Umbilical cord (tissue), 2 donors: ENCODE measurements around the gene LRTM2. TPM values are rescaled to one million over a fixed set of nuclear protein-coding genes. Genes with fewer than 3 reads are reported as not detected.

ENCODE experiments used
- DNase-seq: peaks from one replicate; pipeline ENCODE4 v3.0.0-alpha.2; 2015; ENCODE audit warnings: low spot score
- total RNA-seq: library from RNA; depleted of rRNA; stranded (reverse); fragments of >200 nt; gene quantifications from one replicate; pipeline ENCODE4 v1.2.3, GENCODE V29; 2014; ENCODE audit warnings: low replicate concordance; ENCODE audit not compliant: insufficient read depth

The LRTM2 gene
- total RNA-seq, 1 donor from 2014 or later = 1.2 TPM

- no peak for DNase-seq
These were observed 22.2 kb upstream of the LRTM2 start for GRCh38 chr12:1797991-1798640.

DNA sequence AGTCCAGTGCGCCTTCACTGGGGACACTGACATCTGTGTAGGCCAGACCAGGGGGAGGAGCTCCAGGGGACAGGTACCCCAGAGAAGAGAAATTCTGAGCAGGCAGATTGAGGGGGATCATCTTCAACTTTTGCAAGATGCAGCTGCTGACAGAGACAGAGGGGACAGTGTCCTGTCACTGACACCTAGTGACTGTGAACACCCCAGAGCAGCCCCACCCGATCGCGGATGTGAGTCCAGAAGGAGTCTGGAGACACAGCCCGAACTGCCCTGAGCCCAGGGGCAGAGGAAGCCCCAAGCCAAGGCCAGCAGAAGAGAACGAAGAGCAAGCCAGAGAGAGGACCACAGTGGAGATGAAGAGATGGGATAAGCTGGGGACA lies 21.7 kb upstream of the LRTM2 start:
- DNase-seq = no peak

DNA sequence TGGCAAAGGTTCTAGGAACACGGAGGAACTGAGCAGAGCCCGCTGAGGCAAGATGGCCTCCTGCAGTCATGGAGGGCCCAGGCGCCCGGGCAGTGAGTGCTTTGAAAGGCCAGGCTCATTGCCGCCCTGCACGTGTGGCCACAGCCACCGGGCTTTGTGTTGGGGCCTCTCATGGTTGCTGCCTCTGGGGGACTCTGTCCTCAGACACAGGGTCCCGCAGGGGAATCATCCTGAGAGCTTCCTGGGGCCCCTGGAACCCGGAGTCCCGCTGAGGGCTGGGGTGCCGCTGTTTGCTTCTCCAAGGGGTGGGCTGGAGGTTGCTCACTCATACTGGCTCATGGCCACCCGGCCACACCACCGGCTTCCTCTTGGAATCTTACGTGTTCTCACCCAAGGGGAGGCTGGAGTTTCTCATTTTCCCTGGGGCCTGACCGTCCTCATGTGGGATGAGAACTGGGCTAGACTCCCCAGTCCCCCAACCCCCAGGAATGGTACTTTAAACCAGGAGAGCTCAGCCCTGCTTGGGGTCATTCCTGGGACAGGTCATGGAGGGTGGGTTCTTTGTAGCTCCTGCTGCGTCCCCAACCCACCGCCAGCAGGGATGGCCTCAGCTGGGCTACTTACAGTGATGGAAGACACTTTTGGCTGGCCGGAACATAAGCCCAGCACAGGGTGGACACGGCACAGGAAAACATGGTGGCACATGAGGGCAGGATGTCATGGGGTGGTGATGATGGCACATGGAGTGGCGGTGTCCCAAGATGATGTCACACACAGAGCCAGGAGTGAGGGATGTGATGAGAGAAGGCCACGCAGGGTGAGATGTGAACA lies 21.1 kb upstream of the LRTM2 start:
- DNase-seq = no peak

GRCh38 chr12:1799882-1800400 lies 20.4 kb upstream of the LRTM2 start:
- no peak for DNase-seq

DNA sequence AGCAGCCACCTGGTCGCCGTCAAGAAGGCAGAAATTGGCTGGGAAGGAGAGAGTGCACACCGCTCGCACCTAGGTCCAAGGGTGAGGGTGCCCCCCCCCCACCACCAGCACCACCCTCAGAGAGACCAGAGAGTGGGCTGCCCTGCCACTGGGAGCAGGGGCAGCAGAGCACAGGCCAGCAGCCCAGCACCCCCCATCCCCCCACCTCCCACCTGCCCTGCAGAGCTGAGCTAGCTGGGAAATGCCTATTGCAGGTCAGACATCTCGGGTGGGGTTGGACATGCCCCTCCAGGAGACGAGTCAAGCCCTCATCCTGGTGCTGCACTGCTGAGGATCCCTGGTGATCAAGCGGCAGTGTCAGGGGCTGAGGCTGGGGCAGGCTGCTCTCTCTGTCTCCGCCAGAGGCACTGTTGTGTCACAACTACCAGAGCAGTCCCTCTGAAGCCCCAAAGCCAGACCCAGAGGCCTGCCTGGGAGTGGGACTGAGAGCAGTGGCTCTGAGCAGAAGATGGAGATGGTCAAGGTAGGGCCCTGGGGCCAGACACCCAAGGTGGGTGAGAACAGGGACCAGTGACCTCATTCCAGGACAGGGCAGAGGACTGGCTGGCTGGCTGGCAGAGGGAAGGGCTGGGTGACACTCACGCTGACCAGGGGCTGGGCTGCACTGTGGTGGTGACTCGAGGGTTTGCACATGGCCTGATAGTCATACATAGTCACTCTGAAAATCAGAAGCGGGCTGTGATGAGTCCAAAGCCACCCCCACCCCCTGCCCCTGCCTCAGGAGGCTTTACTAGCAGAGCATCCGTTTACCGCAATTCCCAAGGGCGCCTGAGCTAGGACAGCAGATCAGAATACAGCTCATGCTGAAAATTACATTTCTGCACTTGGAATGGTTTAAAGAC lies 19.7 kb upstream of the LRTM2 start:
- peak; percentile 55 for DNase-seq

DNA sequence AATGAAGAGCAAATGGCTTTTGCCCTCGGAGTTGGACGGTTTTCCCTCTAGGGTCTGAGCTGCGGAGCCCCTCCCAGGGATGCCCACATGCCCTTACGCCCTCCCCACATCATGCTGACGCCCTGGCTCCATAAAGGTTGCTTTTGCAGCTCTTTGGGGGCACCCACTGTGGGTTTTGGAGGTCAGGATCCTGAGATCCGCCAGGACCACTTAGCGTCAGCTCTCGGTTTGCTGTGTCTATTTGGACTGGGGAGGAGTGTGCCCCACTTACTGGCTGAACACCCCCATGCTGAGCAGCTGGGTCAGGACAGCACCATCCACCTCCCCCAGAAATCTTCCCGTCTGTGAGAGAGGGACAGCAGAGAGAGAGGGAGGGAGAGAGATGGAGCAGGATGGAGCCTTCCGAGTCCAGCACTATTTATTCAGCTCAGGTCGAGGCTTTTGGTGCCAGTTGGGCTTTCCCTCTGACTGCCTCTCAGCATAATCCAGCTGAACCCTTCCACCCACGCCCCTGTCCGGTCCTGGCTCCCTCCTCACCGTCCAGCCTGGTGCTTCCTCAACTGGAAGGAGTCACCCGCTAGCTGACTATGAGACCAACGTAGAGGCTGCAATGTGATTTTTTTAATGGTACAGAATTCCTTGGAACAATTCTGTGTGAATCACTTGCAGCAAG lies 18.9 kb upstream of the LRTM2 start:
- DNase-seq = peak; percentile 45

DNA sequence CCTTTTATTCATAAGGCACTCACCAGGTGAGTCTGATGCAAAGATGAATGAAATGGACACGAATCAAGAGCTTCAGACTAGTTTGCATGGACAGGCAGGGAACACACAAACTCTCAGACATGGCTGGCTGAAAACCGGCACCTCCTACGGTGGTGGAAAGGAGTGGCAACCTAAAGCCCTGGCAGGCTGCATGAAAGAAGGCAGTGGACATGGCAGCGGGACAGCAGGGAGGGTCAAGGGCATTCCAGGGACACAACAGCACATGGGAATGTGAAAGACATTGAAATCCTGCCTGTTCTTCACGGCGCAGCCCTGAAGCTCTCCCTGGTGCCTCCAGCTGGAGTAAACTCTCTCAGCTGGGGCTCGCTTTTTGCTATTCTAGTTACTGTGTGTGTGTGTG lies 16.6 kb upstream of the LRTM2 start:
- DNase-seq = no peak

GRCh38 chr12:1804545-1805332 lies 15.6 kb upstream of the LRTM2 start:
- DNase-seq = peak; percentile 96

DNA sequence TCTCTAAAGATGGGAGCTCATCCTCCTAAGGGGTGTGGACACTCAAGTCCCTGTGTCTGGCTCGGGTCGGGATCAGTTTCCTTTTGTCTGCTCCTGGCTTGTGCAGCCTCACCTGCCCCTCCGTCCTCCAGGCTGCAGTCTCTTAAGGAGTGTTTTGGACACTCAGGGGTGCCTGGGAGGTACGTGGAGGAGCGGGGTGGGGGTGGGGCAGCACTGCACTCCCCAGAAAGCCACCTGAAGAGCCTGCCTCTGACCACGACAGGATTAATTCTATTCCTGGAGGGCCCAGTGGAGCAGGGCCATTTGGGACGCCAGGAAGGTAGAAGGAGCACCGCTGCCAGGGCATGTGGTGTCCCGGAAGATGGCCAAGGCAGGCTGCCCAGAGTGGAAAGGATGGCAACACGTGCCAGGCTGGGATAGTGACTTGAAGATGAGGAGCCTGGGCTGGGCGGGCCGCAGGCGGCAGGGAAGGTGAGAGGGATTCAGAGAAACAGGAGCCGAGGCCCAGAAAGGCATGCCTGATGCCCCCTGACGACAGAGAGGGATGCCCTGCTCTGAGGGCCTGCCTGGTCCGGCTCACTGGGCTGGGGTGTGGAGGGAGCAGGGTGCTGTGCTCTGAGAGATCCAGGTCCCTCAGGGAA lies 14.8 kb upstream of the LRTM2 start:
- no peak for DNase-seq

- DNase-seq = peak; percentile 89
These were observed 13.9 kb upstream of the LRTM2 start for GRCh38 chr12:1806301-1807086.

- DNase-seq = no peak
These were observed 13.1 kb upstream of the LRTM2 start for GRCh38 chr12:1807087-1807860.

GRCh38 chr12:1808036-1808797 lies 12.1 kb upstream of the LRTM2 start:
- DNase-seq = no peak

DNA sequence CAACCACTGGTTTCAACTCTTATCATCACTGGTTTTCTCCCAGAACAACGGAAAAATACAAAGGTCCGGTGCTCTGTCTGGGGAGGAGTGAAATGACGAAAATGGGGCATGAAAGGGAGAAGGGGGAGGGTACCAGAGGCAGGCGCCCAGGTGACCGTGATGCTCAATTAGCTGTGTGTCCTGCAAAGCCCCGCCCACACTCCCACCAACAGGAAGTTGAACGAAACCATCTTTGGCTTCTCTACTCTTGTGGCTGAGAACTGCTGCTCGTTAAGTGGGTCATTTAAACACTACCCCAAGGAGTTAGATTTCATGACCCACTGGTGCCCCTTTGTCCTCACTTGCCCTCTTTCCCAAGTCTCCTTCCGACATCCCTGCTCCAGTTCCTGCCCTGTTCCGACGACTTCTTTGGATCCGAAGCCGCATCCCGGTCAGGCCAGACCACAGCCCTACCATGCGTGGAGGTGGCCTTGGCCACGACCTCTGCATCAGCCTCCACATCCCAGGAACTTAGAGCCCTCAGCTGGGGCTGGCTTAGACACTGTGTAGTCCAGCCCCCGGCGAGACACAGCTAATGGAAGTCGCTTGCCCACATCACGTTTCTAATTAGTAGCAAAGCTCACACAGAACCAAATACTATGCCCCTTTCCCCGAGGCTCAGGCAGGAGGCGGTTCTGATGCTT lies 11.4 kb upstream of the LRTM2 start:
- no peak for DNase-seq

DNA sequence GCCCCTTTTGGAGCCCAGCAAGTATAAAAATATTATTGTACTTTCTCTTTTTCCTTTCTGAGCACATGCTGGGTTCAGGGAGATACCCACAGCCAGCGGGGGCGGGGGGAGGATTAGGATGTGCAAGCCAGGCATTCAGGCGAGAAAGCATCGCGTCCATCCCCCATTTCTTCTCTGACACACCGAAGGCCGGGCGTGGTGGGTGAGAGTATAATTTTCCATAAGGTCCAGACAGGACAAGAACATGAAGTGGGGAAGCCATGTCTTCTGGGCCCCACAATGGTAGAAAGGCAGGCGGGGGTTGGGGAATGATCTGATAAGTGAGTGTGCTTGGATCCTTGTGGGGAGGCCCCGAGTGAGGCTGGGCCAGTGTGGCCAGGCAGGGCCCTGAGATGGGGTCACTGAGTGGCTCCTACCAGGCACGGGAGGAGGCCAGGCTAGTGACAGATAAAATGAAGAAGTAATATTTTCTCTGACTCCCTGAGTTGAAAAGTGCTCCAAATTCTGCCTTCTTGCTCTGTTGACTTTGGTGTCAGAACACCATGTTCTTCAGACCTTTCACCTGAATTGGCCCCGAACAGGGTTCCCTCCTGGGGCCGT lies 10.7 kb upstream of the LRTM2 start:
- peak; percentile 84 for DNase-seq

DNA sequence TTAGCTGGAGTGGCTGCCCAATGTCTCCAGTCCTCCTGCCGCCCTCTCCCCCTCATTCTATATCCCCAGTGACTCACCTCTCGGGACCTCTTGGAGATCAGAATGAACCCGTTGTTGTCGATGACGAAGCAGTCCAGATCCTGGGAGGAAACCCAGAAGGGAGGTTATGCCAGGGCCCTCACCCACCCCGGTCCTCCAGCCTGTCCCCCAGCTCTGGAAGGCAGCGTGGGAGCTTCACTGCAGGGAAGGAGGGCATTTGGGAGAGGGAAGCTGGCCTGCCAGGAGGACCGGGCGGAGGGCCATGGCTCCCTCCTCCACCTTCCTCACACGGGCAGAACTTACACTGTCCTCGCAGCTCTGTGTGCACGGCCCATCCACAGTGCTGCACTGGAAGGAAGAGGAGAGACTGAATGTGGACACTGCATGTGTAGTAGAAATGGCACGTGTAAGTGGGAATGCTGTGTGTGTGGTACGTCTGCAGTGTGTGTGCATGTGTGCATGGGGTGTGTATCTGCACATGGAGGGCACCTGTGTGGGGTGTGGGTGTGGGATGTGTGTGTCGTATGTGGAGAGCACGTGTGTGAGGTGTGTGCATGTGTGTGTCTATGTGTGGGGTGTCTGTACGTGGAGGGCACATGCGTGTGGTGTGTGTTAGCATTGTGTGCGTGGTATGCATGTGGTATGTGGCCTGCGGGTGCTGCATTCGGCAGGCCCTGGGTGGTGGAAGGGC lies 10.0 kb upstream of the LRTM2 start:
- peak; percentile 54 for DNase-seq

GRCh38 chr12:1810931-1811280 lies 9.5 kb upstream of the LRTM2 start:
- DNase-seq = no peak
